Stimulated activated CD8-positive, alpha-beta memory T cell treated with anti-CD3 and anti-CD28 coated beads, Interleukin-12 subunit alpha, Interleukin-12 subunit beta, amount 100 ng/mL, for 4 hours (primary cell): Measurements from ENCODE around the gene CLDN3.

ENCODE experiments used
- DNase-seq: peaks from one replicate; pipeline ENCODE4 v3.0.0-alpha.2; 2020; ENCODE audit warnings: low read depth

Gene CLDN3

DNA sequence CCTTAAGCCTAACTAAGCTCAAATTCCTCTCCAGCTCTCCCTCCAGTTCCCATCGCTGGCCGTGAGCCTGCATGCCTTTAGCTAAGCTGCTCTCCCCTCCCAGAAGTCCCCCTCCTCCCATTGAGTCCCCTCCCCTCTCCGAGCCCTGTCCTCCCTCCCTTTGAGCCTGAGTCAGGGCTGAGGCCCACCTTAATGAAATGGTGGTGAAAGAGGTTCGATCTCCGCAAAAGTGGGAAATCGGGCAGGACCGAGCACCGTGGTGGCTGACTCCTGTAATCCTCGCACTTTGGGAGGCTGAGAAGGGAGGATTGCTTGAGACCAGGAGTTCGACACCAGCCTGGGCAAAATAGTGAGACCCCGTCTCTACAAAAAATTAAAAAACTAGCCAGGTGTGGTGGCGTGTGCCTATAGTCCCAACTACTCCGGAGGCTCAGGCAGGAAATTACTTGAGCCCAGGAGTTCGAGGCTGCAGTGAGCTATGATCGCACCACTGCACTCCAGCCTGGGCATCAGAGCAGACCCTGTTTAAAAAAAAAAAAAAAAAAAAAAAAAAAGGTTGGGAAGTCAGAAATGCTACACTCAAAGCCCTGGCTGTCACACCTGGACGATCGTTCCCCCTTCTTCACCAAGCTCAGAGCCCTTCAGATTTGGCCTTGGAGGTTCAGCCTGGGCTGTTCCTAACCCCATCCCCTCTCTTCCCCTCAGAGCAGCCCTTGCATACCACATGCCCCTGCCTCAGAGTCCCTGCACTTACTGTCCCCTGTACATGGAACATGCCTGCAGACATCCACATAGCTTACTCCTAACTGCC lies 995 bp upstream of the CLDN3 start:
- no peak for DNase-seq

- no peak for DNase-seq
Measured at GRCh38 chr7:73769481-73770001, 529 bp downstream of the CLDN3 start.

GRCh38 chr7:73768641-73769480 lies 1.2 kb downstream of the CLDN3 start:
- no peak for DNase-seq

- DNase-seq = no peak
Measured at GRCh38 chr7:73766556-73767229, 3.4 kb downstream of the CLDN3 start.

DNA sequence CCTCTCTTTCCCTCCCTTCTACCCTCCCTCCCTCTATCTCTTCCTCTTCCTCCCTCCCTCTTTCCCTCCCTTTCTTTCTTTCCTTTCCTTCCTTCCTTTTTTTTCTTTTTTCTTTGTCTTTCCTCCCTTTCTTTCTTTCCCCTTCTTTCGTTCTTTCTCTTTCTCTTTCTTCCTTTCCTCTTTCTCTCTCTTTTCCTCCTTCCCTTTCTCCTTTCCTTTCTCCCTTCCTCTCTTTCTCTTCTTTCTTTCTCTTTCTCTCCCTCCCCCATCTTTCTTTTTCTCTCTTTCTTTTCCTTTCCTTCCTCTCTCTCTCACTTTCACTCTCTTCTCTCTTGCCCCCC lies 7.4 kb downstream of the CLDN3 start:
- no peak for DNase-seq

DNA sequence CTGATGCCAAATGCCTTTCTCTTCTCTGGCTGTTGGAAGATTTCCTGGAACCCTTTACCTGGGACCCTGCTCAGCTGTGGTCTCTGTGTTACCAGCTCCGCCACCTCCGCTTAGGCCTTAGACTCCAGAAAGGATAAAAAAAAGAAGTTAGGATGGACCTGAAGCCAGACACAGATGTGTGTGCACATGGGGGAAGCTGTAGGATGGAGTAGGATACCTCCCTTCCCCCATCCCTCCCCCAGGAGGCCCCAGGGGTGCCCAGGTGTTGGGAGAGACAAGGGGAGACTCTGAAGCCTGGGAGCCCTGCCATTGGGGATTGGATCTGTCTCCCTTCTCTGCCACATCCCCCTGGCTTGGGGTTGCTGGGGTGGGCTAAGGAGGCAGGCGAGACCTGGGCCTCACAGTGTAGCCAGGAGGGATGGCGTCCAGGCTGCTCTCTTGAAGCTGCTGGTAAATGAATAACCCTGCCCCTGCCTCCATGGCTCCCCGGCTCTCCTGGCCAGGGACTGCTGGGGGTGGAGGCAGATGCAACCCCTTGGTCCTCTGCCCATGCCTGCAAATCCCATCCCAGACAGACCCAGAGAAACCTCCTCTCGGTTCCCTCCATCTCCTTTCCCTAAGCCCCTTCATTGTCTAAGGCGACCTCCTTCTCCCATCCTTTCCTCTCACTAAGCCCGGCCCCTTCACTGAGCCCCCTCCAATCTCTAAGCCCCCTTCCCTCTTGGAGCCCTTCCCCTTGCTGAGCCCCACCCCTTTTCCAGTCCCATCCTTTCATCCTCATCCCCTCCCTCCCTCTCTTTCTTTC lies 8.0 kb downstream of the CLDN3 start:
- DNase-seq = no peak

DNA sequence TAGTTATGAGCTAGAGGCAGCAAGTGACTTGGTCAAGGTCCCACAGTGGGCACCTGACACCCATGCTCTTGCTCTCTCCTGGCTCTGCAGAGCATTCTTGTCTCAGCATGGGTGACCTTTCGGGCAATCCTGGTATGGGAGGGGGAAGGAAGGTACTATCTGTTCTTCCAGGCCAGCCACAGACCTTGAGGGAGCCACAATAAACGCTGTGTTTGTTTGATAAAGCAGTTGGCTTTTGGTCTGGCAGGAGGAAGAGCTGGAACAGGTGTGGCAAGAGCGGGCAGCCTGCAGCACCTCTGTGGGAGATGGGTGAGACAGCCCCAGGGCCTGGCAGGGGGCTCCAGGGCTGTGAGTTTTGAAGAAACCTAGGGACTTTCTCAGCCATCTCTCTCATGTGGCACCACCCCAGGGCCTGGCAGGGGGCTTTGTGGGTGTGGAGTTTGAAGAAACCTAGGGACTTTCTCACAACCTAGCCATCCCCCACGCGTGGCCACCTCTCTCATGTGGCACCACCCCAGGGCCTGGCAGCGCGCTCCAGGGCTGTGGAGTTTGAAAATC lies 11.4 kb downstream of the CLDN3 start:
- DNase-seq = no peak

DNA sequence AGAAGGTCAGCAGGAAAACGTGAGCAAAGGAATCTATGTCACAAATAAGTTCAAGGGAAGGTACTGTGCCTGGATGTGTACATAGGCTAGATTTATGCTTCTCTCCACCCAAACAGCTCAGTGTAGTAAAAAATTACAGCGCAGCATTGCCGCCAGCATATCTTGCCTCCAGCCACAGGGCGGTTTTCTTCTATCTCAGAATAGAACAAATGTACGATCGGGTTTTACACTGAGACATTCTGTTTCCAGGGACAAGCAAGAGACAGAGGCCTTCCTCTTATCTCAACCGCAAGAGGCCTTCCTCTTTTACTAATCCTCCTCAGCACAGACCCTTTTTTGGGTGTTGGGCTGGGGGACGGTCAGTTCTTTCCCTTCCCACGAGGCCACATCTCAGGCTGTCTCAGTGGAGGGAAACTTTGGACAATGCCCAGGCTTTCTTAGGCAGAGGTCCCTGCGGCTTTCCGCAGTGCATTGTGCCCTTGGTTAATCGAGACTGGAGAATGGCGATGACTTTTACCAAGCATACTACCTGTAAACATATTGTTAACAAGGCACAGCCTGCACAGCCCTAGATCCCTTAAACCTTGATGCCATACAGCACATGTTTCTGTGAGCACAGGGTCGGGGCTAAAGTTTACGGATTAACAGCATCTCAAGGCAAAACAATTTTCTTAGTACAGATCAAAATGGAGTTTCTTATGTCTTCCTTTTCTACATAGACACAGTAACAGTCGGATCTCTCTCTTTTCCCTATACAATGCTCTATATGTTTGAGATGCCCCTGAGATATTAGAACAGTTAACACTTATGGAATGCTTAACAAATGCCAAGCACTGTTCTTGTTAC lies 19.9 kb downstream of the CLDN3 start:
- no peak for DNase-seq

DNA sequence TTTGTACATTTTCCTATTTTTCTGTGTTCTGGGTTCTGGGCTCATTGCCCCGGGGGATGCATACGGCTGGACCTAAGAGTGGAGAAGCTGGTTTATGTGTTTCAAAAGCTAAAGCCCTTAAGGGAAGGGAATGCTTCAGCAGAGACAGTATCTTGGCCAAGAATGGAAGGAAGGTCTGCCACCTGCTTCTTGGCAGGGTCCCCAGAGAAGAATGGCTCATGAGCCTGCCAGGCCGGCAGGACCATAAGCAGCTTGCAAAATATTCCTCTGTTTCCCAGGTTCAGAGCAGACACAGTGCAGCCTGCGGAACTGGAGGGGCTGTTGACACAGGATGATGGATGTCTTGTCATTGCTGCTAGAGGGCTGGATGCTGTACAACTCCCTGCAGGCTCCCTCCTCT lies 23.7 kb downstream of the CLDN3 start:
- no peak for DNase-seq

DNA sequence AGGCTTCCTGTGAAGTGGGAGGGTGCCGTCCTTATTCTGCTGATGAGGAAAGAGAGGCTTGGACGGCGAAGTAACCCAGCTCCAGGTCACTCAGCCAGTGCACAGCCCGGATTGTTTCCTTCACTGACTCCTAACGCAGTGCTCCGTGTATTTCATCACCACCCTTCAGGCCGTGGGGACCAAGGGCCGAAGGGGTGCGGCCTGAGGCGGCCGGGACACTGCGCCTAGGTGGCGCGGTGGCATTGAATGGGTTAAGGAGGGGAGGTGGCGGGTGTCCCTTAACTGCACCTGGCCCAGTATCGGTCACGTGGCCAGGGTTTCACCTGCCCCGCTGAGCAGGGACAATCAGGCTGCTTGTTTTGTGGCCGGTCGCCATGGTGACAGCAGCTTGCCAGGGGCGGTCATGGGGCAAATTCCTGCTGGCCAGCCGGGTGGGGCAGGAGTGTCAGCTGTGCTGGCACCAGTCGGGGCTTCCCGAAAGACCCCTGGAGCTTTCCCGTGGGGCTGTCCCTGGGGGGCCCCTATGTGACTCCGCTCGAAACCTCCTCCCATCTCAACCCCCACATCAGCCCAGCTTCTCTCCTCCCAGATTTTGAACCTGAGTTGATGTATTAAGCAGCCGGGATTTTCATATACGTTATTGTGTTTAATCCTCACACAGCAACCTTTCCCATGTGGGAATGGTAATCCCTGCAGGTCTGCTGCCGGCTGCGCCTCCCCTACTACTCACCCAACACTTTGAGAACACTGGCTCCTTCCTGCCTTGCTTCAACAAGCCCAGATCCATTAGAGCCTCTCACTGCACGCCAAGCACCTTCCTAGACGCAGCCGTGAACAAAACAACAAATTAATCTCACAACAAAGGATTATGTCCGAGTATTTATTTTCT lies 27.1 kb downstream of the CLDN3 start:
- DNase-seq = no peak

GRCh38 chr7:73742338-73742752 lies 27.7 kb downstream of the CLDN3 start:
- no peak for DNase-seq

DNA sequence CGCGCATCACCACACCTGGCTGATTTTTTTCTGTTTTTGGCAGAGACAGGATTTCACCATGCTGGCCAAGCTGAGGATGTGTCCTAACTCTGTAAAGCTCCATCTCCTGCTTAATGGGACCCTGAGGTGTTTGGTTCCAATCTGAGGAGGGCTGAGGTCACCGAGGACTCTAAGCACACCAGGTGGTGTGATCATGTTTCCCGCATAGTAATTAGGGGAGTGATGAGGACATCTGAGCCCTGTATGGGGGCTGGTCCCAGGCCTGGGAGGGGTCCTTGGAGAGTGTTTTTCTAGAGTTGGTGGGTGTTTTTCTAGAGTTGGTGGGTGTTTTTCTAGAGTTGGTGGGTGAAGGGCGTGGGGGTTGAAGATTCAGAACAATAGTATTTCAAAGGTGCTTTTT lies 28.5 kb downstream of the CLDN3 start:
- no peak for DNase-seq

DNA sequence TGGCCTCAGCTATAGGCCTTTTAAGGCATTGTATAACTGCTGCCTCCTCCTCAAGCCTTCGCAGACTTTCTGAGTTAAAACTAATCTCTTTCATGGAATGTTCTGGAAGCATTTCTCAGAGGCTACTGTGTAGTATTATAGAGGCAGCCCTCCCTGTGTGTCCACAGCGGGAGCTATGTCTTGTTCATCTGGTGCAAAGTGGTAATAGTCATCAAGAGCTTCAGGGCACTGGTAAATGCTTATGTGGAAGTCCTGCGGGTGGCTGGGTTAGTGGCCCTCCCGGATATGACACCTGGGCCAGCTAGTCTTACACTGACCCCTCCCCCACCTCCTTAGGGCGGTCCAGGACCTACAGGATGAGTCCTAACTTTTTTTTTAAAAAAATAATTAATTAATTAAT lies 29.3 kb downstream of the CLDN3 start:
- no peak for DNase-seq

DNA sequence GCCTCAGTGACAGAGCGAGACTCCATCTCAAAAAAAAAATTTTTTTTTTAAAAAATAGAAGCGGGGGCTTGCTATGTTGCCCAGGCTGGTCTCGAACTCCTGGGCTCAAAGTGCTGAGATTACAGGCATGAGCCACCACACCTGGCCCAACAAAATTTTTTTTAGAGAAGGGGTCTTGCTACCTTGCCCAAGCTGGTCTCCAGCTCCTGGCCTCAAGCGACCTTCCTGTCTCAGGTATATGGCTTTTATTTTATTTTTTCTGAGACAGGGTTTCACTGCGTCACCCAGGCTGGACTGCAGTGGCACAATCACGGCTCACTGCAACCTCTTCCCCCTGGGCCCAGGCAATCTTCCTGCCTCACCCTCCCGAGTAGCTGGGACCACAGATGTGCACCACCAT lies 29.9 kb downstream of the CLDN3 start:
- DNase-seq = no peak

- no peak for DNase-seq
Measured at GRCh38 chr7:73739387-73739767, 30.7 kb downstream of the CLDN3 start.

DNA sequence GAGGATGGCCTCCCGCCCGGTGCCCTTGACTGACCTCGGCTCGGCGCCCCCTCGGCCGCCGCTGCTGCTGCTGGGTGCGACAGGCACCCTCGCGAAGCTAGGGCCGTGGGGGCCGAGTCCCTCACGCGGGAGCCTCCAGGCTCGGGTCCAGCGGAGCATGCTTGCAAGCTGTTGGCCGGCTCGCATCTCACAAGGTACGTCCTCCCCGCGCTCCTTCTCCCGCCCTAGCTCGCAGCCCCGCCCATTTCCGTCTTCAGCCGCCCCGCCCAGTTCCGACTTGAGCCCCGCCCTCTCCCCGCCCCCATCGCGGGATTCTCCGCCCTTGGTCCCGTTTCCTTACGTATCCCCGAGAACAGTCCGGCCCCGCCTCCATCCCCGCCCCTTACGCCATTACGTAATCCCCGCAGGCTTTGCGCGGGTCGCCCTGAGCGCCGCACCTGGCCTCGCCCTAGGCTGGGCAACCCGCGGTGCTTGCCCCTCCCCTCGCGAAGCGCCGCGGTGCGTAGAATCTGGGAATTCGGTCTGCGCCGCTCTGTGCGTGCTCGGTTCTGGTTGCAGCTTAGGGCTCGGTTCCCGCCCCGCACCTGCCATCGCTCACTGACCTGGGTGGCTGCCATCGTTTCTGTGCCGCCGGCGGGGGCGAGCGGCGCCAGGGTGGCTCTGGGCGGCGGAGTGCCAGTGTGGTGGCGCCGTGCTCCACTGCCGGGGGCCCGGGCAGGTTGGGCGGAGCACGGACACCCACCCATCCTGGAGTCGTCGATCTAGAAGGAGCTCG lies 31.3 kb downstream of the CLDN3 start, which contains the start of gene ABHD11:
ABHD11 (minus strand) TSS at position 191 of the 775 bp plus-strand sequence; CDS start at position 159, 32 bp downstream.
- DNase-seq = peak; percentile 96

DNA sequence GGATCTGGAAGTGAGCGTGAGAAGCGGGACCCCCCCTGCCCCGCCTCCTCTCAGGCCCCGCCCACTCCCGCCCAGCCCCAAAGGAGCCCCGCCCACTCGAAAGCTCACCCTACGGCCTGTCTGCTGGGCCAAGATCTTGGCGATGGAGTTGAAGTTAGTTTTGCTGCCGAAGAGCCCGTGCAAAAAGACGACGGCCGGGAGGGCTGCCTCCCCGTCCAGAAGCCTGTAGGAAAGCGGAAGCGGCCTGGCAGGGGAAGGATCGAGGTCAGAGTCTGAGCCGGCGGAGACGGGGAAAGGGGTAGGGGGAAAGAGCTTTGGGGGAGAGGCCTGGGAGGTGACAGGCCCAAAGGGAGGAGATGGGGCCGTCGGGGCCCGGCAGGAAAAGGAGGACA lies 31.9 kb downstream of the CLDN3 start:
- DNase-seq = peak; percentile 39

DNA sequence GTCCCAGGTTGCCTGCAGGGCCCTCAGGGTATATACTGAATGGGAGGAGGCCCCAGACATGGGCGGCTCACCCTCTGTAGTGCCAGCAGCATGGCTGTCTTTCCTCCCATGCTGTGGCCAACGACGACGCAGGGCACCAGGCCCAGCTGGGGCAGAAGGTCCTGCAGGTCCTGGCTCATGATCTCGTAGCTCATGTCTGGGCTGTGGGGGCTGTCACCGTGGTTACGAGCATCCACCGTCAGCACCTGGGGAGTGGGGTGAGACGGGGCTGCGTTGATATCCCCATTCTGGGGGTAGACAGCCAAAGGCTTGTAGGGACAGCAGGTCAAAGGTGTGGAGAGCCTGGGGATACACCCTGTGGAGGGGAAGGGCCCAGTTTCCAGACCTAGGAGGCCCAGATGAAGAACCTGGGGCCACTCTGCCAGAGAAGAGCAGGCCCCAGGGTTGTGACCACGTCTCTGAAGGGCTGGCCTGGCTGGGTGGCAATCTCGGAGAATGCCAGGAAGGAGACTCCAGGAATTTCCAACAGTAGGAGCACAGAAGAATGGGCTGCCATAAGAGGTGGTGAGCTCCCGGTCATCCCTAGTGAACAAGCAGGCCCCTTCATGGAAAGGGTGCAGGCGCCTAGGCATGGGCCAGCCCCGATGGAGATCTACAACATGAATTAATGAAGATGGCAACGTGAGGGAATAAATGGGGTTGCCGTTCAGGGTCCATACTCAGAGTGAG lies 32.4 kb downstream of the CLDN3 start:
- no peak for DNase-seq
